CD4-positive, alpha-beta T cell treated with Interleukin-6 for 4 hours (primary cell): Measurements from ENCODE around the gene KY.

Source experiments
- DNase-seq: peaks from one replicate; pipeline ENCODE4 v3.0.0-alpha.2; 2020; ENCODE audit warnings: mixed read lengths

KY gene

DNA sequence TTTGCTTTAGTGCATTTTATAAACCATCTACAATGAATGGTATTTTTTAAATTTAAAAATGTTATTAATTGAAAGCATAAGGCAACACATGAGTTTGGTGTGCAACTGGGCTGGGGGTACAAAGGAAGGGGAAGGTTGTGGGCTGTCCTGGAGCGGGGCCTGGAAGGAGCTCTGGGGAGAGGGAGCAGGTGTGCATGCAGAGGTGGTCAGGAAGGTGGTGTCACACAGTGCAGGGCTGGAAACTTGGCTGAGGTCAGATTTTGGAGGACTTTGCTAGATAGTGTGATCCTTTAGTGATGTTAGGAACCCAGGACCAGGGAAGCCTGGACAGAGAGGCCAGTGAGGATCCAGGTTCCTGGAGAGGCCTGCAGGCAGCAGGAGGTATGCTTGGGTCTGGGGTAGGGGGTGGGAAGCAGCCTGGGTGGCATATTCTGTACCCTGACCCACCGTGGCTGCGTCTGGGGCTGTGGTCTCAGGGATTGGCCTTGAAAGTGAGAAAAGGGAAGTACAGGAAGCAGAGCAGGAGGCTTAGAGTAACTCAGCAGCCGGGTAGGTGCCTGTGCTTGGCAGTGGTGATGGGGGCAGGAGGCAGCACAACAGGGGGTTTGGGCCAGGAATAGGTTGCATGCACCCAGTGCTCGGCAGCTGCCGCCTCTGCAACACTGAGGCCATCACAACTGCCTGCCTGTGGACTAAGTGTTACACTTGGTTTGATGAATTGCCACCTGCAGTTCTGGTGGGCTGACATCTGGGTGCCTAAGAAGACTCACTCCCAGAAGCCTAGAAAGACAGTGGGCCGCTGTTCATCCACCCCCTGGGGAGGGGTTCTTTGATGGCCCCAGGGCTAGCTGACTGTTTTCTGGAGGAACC is 33.0 kb downstream of the KY start:
- DNase-seq = no peak

DNA sequence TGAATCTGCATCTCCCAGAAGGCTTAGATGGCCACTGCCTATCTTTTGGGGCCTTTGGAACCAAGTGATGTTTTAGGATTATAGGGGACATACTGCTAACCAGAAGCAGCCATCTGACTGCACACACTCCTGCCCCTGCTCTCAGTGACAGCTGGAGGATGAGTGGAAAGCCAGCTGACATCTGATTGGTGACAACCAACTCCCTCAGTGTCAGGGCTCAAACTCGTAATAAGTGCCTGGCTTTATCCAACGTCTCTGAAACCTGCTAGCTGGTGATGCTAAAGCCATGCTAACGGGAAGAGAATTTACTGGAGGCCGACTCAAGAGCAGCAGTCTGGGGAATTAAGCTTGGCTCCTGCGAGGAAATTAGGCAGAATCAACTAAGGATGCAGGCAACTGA is 35.1 kb downstream of the KY start:
- DNase-seq = no peak

DNA sequence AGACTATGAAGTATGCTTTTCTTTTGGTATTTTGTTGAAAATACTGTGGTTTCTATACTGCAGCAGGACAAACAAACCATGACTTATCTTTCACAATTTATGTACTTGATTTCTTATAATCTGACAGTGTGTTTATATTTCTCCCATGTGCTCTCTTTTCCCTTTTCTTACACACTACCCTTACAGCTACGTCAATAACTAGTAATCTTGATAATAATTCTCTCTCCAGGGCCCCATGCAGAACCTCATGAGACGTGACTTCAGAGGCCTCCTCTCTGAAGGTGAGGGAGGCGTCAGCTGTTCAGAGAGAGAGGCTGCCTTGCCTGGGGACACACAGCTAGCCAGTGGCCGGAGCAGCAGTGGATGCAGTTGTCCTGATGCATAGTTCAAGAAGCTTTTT is 35.9 kb downstream of the KY start:
- DNase-seq = no peak

DNA sequence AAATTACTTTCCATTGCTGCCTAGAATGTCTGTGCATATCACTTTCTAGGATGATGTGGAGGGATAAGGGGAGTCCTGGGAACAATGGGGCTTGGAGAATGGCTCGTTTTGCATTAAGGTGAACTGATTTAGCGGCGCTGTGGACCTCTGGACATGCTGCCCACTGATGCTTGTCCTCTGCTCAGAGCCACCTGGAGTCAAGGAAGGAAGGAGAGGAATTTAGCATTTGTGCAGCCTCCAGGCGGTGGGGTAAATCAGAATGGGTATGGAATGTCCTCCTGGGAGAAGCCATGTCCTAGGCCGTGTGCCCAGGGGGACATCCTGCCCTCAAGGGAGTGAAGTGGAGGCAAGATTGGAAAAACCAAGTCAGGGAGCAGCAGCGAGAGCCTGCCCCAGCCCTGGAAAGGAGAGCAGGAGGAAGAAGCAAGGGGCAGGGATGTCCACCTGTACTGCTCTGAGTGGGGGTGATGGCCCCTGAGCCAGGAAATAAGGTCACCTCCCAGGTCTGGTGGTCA is 37.8 kb downstream of the KY start:
- DNase-seq = no peak

DNA sequence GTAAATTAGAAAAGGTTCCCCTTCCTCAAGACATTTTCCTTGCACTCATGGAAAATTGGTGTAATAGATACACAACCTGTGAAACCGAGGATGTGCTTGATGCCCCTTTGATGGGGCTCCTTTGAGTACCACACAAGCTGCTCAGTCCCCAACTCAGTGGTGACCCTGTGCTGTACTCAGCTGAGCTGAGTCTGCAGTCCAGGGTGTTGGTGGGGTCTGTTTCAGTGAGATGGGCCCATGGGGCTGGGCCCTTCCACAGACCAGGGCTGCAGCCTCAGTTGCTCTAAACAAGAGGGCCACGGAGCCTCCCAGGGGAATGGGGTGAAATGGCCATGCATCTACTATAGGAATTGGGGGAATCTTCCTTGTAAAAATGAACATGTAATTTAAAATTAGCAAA is 39.3 kb downstream of the KY start:
- DNase-seq = no peak

DNA sequence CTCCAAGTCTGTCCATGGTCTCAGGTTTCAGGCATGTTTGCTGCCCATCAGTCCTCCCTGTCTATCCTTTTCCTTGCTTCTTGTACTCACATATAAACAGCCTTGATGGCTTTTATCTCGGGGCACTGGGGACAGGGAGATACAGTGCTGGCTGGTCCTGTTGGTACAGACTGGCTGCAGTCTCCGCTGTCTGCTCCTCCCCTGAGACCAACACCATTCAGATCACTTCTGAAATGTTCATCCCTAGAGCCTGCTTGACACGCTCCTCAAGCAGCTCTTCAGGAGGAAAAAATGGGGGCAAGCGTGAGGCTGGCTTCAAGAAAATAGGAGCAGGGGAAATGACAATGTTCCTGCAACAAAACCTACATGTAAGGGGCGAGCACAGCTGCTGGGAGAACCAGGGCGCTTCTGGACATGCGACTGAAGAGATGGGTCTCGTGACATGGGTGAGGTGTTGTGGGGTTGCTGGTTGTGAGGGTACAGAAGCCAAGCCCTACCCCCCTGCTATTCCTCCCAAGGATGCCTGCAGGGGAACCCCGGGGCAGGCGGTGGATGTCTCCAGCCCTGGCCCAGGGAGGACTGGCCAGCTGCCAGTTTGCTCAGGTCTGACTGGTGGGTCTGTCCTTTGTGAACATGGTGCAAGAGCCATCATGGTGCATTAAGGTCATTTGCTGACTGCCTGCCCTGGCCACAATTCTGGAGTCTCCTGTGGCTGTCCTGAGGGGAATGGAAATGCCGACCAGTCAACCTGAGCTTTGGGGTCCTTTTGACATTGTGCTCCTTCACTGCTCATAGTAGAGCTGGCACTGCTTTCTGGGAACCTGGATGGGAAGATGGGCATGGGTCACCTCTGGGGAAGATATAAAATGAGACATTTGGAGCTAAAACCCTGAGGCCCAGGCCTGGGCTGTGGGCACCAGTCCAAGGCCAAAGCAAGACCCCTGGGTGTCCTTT is 40.1 kb downstream of the KY start:
- DNase-seq = no peak

DNA sequence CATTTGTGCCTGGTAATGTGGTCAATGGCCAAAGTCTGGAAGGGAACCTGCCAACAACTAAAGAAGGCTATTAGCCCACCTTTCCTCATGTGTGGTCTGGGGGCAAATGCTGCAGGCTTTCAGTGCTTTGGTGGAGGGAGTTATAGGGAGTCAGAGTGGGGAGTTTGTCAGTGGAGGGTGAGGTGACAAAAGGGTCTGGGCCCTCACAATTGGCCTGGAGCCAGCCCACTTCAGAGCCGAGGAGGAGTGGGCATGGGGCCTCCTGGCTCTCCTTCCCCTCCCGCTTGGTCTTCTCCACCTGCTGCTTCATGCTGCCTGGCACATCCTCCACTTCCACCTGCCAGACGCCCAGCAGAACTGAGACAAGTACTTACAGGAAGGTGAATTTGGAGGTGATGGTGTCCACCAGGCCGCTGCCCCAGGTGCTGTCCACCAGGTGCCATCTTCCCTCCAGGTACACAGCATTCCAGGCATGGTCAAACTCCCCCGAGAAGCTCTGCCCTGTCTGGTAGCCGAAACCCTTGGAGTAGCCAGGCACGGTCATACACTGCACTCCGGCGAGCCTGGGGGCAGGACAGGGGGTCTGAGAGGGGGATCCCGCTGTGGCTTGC is 40.9 kb downstream of the KY start:
- no peak for DNase-seq

DNA sequence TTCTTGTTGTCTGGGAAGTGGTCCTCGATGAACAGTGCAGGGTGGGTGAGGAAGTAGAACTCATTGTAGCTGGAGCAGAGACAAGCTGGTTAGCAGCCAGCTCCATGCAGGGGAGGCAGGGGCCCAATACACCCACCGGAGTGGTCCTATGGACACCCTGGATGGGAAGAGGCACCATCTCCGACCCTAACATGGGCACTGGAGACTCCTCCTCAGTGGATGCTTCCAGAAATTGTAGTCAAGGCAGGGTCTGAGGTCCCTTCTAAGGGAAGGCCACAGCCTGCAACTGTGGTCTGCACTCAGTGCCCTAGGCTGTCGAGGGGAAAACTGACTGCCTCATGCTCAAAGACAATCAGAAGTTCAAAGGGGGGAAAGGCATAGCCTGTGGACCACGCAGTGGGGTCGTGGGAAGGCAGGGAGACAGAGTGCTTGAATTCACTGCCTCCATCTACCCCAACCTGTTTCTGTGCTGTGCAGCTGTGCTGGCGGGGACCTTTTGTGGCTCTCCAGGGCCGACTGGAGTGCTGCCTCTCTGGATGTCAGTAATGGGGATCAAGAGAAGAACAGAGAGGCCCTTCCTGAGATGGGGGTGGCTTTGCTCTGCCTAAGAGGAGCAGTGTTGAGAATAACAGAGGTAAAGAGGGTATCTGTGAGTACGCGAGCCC is 41.9 kb downstream of the KY start:
- no peak for DNase-seq

DNA sequence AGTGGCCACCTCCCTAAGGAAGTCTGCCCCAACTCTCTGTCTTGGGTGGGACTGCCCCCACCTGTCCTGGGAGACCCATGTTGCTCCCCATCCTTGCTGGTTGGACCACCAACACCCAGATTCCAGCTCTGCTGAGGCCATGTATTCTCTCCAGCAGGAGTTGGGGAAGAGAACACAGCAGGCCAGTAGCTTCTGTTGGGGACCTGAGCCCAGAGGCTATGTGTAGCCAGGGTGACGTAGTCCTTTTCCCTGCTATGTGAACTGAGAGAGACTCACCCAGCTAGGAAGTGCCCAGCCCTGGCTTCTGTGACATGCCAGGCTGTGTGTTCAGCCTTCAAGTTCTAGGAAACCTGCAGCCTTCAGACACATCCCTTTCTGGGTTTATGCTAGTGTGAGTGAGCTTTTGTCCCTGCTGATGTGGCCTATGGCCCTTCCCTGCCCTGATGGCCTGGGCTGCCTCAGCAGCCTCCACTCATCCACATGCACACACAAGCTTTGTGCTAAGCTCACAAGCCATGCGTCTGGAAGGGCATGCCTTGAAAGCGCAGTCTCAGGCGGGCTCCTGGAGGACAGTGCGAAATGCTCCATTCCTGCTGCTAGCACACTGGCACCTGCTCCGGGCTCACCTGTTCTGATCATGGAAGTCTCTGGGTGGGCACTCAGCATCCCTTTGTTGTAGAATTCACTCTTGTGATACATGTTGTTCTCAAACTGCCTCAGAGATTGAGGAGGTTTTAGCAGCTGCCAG is 42.6 kb downstream of the KY start:
- DNase-seq = no peak

DNA sequence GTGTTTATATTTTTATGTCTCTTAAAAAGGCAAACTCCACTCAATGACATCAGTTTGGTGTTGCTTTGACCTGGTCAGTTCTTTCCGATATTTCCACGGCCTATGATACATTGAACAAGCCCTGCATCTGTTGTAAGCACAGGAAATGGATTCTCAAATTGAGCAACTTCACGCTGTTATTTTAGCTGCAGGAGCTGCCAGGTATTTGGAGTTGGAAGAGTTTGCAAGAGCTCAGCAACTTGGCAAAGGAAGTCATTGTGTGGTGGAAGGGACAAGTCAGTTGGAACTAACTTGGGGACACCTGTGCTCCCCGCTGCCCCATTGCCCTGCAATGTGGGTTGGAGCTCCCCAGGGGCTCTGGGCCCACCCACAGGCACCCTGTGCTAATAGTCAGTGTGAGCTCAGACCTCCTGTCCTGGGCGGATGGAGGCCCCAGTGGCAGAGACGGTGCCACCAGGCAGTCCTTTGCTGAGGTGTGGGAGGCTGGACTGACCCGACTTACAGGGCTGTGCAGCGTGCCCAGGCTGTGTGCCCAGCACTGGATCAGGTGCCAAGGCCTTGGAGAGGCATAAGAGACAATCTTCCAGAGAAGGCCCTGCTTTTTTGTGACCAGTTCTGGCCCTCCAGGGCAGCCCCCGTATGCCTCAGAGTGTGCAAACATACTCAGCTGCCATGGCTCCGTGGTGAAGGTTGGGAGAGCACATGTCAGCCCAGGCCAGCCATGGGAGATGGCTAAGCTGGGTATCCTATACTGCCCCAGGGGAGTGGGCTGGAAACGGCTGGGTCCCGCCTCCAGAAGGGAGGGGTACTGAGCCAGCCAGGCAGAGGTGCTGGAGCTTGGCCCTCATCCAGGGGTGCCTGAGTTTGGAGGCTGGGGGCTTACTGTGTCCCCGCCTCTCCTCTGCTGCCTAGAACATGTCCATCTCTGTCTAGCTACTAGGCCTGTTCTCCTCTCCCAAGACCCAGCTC is 43.5 kb downstream of the KY start:
- no peak for DNase-seq

DNA sequence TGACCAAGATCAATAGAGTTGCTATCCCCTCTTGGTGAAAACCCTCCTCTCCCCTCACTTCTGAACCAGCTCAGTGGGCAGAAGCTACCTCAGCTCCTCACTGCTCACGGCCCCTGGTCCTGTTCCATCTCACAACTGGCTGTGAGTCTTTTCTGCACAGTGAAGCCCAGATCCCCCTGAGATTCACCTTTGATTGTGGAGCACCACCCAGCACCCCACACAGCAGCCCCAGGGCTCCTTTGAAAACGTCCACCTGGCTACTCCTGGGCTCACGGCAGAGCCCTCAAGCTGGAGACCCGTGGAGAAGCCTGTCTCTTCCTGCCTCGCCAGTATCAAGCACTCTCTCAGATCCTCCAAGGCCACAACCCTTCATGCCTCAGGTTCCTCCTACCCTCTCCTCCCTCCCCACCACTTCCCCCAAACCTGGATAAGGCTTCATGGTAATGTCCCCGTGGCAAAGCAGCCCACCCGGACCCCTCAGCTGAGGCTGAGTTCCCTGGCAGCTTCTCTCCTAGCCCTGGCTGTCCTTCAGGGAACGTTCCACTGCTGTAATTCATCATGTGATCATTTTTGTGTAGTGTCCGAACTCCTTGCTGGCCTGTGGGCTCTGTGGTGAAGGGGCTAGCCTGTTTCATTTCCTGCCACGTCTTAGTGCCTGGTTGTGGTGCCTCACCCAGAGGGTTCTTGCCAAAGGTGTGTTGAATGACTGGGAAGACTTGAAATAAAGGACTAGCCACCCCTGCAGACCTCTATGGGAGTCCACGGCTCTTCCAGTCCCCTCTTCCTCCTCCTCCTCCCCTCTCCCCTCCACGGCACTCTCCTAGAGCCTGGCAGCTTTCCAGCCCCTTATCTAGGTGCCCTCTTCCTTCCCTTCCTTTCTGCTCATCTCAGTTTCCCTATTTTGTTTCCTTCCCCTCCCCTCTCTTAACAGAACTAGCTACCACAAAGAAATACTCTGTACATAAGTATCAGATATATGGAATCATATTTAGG is 44.5 kb downstream of the KY start:
- DNase-seq = no peak

DNA sequence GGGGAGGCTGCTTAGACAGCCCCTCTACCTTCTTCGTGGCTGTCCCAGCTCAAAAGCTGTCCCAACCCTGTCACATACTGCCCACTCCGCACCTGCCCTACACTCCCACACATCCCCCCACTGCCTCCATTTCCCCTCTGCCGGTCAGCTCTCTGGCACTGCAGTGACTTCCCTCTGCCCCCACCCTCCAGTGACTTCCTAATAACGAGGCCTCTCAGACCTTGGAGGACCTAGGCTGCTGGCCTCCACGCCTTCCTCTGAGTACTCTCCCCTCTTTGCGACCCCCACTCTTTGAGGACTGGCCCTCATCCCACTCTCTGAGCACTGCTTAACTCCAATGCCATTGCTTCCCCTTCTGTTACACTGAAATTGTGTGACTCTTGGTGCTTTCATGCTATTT is 45.3 kb downstream of the KY start:
- DNase-seq = no peak

DNA sequence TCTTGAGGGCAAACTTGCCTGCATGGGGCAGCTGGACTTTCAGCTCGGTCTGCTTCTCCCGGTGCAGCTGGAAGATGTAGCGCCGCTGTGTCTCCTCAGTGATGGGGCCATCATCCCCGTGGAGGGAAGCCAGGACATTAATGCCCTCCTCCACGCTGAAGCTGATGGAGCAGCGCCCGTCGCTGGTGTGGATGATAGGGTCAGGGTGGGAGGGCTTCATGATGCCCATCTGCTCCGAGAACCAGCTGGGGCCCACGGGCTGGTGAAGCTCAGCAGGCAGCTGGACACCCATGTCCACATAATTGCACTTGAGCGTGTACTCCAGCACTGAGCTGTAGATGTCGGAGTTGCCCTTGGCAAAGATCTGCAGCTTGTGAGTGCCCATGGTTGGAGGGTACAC is 46.9 kb downstream of the KY start:
- DNase-seq = no peak

DNA sequence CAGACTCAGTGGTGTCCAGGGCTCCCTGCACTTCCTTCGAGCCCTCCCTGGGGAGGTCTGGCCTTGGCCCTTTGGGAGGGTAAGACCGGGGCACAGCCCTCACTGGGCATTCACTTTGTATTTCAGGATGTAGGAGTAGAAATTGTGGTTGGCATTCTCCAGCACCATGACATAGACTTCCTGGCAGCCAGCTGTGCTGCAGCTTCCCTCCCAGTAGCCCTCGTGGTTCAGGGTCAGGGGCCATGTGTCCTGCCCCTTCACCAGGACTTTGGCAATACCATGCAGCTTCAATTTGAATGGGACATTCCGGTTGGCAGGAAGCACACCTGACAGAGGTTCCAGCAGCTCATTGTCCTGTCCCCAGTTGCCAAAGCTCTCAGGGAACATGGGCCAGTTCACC is 47.3 kb downstream of the KY start:
- DNase-seq = no peak

DNA sequence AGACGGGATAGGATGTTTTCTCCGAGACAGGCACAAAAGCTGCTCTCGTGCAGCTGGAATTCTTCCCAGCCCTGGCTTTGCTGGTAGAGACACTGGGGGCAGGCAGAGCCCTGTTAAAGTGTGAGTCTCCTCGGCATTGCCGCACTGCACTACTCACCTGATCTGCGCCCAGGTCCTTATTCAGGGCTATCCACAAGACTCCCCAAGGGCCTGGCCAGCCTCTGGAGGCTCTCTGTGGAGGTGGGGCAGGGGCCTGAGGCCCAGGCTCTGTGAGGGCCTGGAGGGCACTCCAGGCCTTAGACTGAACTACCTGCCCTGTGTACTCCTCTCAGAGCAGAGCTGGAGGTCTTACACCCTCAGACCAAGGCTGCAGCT is 48.4 kb downstream of the KY start:
- no peak for DNase-seq

DNA sequence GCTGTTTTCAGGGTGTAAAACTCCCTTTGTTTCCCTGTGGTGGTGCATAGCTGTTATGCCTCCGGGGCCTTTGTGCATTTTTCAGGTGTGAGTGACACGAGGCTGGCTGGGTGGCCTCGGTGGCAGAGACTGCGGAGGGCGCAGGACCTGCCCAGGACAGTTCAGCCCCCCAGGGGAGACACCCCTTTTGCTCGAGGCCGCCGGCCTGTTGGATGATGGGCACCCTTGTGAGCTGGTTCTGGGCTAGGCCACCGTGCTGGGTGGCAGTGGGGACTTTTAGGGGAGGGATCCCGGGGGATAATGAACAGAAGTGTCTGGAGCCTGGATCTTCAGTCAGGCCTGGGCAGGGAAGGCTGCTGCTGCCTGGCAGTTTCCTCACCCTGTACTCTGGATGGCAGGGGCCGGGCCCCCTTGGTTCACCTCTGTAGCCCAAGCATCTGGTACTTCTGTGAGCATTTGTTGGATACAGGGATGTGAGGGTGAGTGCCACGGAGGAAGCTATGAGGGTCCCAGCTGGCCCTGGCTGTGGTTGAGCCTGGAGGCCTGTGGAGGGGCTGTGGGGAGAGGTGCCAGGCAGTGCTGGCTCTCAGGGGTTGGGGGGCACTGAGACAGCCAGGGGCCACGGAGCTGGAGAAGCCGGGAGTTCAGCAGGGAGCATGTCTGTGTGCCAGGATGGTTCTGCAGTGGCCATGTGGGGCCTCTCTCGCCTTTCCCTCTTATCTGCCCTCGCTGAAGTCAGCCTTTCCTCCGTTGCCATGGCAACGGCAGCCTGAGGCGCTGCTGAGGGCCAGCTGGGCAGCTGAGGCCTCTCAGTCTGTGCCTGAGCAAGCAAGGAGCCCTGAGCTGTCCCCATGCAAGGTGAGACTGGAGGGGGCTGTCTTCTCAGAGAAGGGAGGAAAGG is 49.0 kb downstream of the KY start:
- DNase-seq = no peak

DNA sequence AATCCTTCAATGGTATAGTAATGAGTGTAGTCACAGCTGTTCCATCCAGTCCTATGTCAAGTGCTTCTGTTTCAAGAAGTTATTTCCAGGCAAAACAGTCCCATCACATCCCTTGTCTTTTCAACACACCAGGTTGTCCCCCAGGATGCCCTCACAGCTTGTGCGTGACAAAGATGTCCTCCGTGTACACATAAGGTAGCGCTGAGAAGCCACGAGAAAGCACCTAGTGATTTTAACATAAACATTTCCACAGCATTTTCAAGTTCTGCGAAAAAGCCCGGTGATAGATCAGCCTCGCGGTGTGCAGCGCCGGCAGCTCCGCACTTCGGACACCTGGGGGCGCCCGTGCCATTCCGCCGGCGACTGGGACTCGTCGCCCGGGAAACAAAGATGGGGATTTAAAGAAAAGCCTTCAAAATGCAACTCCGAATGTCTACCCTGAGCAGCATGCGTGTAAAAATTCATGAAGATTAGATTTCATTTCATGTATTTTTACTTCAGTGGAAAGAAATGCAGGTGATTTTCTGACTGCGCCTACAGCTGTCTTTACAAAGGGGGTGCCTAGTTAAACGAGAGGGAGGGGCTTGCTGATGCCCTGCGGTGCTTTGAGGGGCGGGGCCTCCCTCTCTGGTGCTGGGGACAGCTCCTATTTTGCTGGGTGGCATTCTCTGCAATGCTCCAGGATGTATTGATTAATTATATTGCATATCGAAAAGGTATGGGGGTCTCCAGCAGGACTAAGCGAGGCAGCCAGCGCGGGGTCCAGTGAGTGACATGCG is 49.9 kb downstream of the KY start:
- DNase-seq = peak; percentile 48

DNA sequence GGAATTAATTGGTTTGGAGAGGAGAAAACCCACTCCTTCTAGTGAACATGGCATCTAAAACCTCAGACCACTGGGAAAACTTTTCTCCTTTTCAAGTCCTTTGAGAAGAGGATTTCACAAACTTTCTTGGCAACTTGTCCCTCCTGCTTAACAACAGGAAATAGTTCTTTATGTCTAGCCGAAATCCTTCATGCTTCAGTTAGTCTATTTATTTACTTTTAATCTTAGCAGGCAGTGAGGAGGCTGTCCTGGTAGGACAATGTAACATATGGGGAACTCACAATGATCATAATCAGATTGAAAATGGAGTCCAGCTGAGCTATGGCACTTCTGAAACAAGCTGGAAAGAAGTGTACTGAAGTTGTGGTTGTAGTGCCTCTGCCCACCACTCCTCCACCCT is 50.6 kb downstream of the KY start:
- no peak for DNase-seq
